GM19193 (cell line): Measurements from ENCODE around the gene GRM7.

Experiments used
- POLR2A ChIP-seq: IDR thresholded peaks from 4 replicates; pipeline ENCODE4 v1.6.1; 2011; ENCODE audit not compliant: insufficient read depth, insufficient read length; ENCODE audit errors: extremely low read depth

The GRM7 gene

GRCh38 chr3:7547826-7548225 is 686.9 kb downstream of the GRM7 start:
- no peak for TF ChIP-seq POLR2A

- no peak for TF ChIP-seq POLR2A
Observed at GRCh38 chr3:7562892-7563291, 702.0 kb downstream of the GRM7 start.

GRCh38 chr3:7565574-7565973 is 704.7 kb downstream of the GRM7 start:
- no peak for TF ChIP-seq POLR2A

GRCh38 chr3:7567160-7567559 is 706.2 kb downstream of the GRM7 start:
- no peak for TF ChIP-seq POLR2A

- no peak for TF ChIP-seq POLR2A
Observed at GRCh38 chr3:7568526-7569184, 707.7 kb downstream of the GRM7 start.

- no peak for TF ChIP-seq POLR2A
Observed at GRCh38 chr3:7573330-7573729, 712.4 kb downstream of the GRM7 start.

GRCh38 chr3:7574435-7574834 is 713.5 kb downstream of the GRM7 start:
- TF ChIP-seq POLR2A: no peak

GRCh38 chr3:7576071-7576470 is 715.2 kb downstream of the GRM7 start:
- no peak for TF ChIP-seq POLR2A

GRCh38 chr3:7576506-7576905 is 715.6 kb downstream of the GRM7 start:
- TF ChIP-seq POLR2A: no peak

- TF ChIP-seq POLR2A: no peak
Observed at GRCh38 chr3:7577513-7577912, 716.6 kb downstream of the GRM7 start.

GRCh38 chr3:7581831-7582230 is 720.9 kb downstream of the GRM7 start:
- TF ChIP-seq POLR2A: no peak

GRCh38 chr3:7585052-7585451 is 724.1 kb downstream of the GRM7 start:
- TF ChIP-seq POLR2A: no peak

GRCh38 chr3:7588236-7588635 is 727.3 kb downstream of the GRM7 start:
- no peak for TF ChIP-seq POLR2A

GRCh38 chr3:7589526-7589925 is 728.6 kb downstream of the GRM7 start:
- no peak for TF ChIP-seq POLR2A

GRCh38 chr3:7602297-7602696 is 741.4 kb downstream of the GRM7 start:
- no peak for TF ChIP-seq POLR2A

- no peak for TF ChIP-seq POLR2A
Observed at GRCh38 chr3:7607083-7607482, 746.2 kb downstream of the GRM7 start.

- TF ChIP-seq POLR2A: no peak
Observed at GRCh38 chr3:7607676-7608075, 746.8 kb downstream of the GRM7 start.
